Stimulated activated CD8-positive, alpha-beta memory T cell treated with anti-CD3 and anti-CD28 coated beads, Interleukin-4, amount 100 ng/mL, for 4 hours (primary cell): ENCODE results near the gene GEMIN8.
A peak's percentile ranks its signal among the peaks of the same experiment; 100 is the strongest.

Experiments used
- DNase-seq, 2 donors: peaks; one replicate each; pipeline ENCODE4 v3.0.0-alpha.2; 2020; ENCODE audit warnings: low read depth in 2 of 2, low spot score in 1 of 2

The GEMIN8 gene

GRCh38 chrX:14029425-14030173 lies at the start of gene GEMIN8:
Gene GEMIN8 (minus strand): TSS chrX:14029892. CDS start chrX:14021478, 8,414 bp downstream.
- peak; percentile 47 to 86 for DNase-seq

GRCh38 chrX:14076639-14077038 lies 46.9 kb upstream of the GEMIN8 start:
- DNase-seq: no peak

- no peak for DNase-seq
Observed at GRCh38 chrX:14073556-14073955, 43.9 kb upstream of the GEMIN8 start.

GRCh38 chrX:14073071-14073470 lies 43.4 kb upstream of the GEMIN8 start:
- no peak for DNase-seq

- DNase-seq: no peak
Observed at GRCh38 chrX:14065800-14066199, 36.1 kb upstream of the GEMIN8 start.

GRCh38 chrX:14064626-14065432 lies 35.1 kb upstream of the GEMIN8 start:
- no peak for DNase-seq

- no peak for DNase-seq
Observed at GRCh38 chrX:14062524-14062923, 32.8 kb upstream of the GEMIN8 start.

GRCh38 chrX:14056206-14056605 lies 26.5 kb upstream of the GEMIN8 start:
- DNase-seq: no peak

GRCh38 chrX:14051416-14051815 lies 21.7 kb upstream of the GEMIN8 start:
- DNase-seq: no peak

- DNase-seq: no peak
Observed at GRCh38 chrX:14050709-14051108, 21.0 kb upstream of the GEMIN8 start.

GRCh38 chrX:14043209-14043608 lies 13.5 kb upstream of the GEMIN8 start:
- no peak for DNase-seq

GRCh38 chrX:14039344-14039743 lies 9.7 kb upstream of the GEMIN8 start:
- peak; percentile 11 to 24 for DNase-seq

GRCh38 chrX:14038375-14039085 lies 8.8 kb upstream of the GEMIN8 start:
- DNase-seq: no peak

- DNase-seq: peak; percentile 5 to 13
Observed at GRCh38 chrX:14032406-14032805, 2.7 kb upstream of the GEMIN8 start.

- DNase-seq: no peak
Observed at GRCh38 chrX:14030174-14030530, 460 bp upstream of the GEMIN8 start.

- DNase-seq: no peak
Observed at GRCh38 chrX:14029039-14029424, 660 bp downstream of the GEMIN8 start.

- DNase-seq: no peak
Observed at GRCh38 chrX:14028473-14028872, 1.2 kb downstream of the GEMIN8 start.

- no peak for DNase-seq
Observed at GRCh38 chrX:14027511-14028019, 2.1 kb downstream of the GEMIN8 start.

GRCh38 chrX:14027036-14027435 lies 2.7 kb downstream of the GEMIN8 start:
- no peak for DNase-seq

GRCh38 chrX:14026121-14026520 lies 3.6 kb downstream of the GEMIN8 start:
- no peak for DNase-seq

GRCh38 chrX:14022019-14022418 lies 7.7 kb downstream of the GEMIN8 start:
- no peak for DNase-seq

- DNase-seq: no peak
Observed at GRCh38 chrX:14017399-14017798, 12.3 kb downstream of the GEMIN8 start.
